ENCODE results near the gene PAQR4. TPM values are rescaled to one million over a fixed set of nuclear protein-coding genes. Genes with fewer than 3 reads are reported as not detected.
A peak's percentile ranks its signal among the peaks of the same experiment; 100 is the strongest.

Gene PAQR4
- total RNA-seq, 1 donor from 2014 or later: 7.4 TPM

DNA sequence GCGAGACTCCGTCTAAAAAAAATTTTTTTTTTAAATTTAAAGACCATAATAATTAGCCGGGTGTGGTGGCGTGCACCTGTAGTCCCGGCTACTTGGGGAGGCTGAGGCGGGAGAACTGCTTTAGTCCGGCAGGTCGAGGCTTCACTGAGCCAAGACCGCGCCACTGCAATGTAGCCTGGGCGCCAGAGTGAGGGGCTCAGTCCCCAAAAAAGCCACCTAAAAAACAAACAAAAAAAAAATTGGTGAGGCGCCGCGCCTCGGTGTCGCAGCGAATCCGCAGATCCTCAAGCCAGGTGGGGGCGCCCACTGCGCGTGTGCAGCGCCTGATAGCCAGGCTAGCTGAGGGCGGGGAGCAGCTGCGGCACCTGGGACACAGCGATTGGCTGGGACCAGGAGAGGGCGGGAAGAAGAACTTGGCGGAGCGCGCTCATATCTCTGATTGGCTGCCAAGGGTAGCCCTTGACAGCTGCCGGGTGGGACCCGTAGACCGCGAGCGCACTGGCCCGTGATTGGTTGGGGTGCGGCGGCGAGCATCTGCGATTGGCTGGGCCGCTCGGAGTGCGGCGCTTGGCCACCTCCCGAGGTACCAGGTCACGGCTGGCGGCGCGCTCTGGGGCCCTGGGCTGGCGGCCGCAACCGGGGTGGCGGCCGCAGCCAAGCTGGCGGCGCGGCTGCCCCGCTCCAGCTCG is 34.6 kb downstream of the PAQR4 start:
- Histone ChIP-seq H3K9me3 (no peaks in the 10 kb centered on the region), H3K4me3 (no peak overlapping the region), H3K27ac (no peak overlapping the region), H3K4me1 (peaks cover 18% of the 10 kb centered on the region), H3K27me3 (peaks cover 13% of the 10 kb centered on the region), H3K36me3 (no peaks in the 10 kb centered on the region)
- ATAC-seq (peak; percentile 97), DNase-seq (peak; percentile 98)
- TF ChIP-seq, protein P1, sequence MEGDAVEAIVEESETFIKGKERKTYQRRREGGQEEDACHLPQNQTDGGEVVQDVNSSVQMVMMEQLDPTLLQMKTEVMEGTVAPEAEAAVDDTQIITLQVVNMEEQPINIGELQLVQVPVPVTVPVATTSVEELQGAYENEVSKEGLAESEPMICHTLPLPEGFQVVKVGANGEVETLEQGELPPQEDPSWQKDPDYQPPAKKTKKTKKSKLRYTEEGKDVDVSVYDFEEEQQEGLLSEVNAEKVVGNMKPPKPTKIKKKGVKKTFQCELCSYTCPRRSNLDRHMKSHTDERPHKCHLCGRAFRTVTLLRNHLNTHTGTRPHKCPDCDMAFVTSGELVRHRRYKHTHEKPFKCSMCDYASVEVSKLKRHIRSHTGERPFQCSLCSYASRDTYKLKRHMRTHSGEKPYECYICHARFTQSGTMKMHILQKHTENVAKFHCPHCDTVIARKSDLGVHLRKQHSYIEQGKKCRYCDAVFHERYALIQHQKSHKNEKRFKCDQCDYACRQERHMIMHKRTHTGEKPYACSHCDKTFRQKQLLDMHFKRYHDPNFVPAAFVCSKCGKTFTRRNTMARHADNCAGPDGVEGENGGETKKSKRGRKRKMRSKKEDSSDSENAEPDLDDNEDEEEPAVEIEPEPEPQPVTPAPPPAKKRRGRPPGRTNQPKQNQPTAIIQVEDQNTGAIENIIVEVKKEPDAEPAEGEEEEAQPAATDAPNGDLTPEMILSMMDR (IDR thresholded peaks at IDR 0.05): peak; percentile 56
- intact Hi-C loops (cut with DNase I): no loop called here

DNA sequence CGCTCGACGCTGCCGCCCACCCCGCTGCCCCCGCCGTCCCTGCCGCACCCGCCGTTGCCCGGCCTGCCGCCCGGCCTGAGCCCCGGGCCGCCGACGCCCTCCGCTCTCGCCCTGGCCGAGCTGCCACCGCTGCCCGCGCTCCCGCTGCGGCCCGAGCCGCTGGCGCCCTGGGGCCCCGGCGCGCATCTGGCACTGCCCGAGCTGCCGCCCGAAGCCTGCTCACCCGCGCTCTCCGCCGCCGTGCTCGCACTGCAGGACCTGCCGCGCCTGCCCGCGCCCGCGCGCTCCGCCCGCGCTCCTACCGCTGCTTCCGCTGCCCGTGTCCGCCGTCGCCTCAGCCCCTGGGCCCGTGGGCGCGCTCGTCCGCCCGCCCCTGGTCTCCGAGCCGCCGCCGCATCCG is 35.2 kb downstream of the PAQR4 start:
- Histone ChIP-seq H3K4me1 (peaks cover 19% of the 10 kb centered on the region), H3K27ac (no peak overlapping the region), H3K36me3 (no peaks in the 10 kb centered on the region), H3K4me3 (no peak overlapping the region), H3K27me3 (peaks cover 15% of the 10 kb centered on the region), H3K9me3 (no peaks in the 10 kb centered on the region)
- no peak for DNase-seq
- ATAC-seq: no peak
- intact Hi-C loops (cut with DNase I): no loop called here
- TF ChIP-seq, protein P1 (IDR thresholded peaks at IDR 0.05): no peak

GRCh38 chr16:3004781-3005284 is 35.7 kb downstream of the PAQR4 start:
- H3K9me3 ChIP-seq: no peaks in the 10 kb centered on the region
- H3K4me3 ChIP-seq: peak overlapping the region; percentile 37
- TF ChIP-seq, protein P1 (IDR thresholded peaks at IDR 0.05): no peak
- DNase-seq (peak; percentile 83), ATAC-seq (peak; percentile 6)
- intact Hi-C loops (cut with DNase I): no loop called here
- H3K27ac ChIP-seq: peak overlapping the region; percentile 60
- no peaks in the 10 kb centered on the region for H3K36me3 ChIP-seq
- H3K27me3 ChIP-seq: peaks cover 20% of the 10 kb centered on the region
- peaks cover 19% of the 10 kb centered on the region for H3K4me1 ChIP-seq

- ATAC-seq (no peak), DNase-seq (no peak)
- Histone ChIP-seq H3K36me3 (no peaks in the 10 kb centered on the region), H3K27ac (peak overlapping the region; percentile 45), H3K4me1 (peaks cover 22% of the 10 kb centered on the region), H3K9me3 (no peaks in the 10 kb centered on the region), H3K27me3 (peaks cover 27% of the 10 kb centered on the region), H3K4me3 (no peak overlapping the region)
- intact Hi-C loops (cut with DNase I): no loop called here
- TF ChIP-seq, protein P1 (IDR thresholded peaks at IDR 0.05): no peak
Observed at GRCh38 chr16:3007059-3007956, 38.2 kb downstream of the PAQR4 start.

DNA sequence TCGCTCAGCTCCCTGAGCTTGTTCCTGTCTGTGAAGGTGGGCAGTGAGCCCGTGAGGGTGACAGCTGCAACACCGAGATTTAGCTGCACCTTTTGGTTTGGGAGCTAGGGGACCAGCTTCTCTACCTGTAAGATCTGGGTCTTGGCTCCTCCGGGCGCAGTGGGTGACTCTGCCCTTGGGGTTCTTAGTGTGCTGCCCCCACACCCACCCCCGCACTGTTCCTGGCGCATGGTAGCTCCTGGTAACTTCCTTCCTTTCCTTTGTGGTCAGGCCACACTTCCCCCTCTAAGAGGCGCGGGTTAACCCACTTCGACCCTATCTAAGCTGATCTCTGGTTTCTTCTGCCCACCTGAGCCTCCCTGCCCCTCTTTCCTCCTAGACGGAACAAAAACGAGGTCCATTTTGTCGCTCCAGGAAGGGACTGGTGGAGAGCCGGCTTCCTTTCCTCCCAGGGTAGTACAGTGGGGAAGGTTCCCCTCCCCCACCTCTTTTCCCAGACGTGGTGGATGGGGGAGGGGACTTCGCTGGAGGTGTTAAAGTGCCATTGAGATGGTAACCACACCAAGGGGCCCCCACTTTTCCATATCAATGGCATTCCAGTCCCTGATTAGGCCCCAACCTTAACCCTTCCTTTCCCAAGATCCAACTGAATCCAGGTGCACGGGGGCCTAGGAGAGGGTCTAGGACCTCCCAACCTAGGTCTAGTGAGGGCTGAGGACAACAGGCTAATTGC is 39.0 kb downstream of the PAQR4 start:
- Histone ChIP-seq H3K27me3 (peaks cover 27% of the 10 kb centered on the region), H3K36me3 (no peaks in the 10 kb centered on the region), H3K9me3 (no peaks in the 10 kb centered on the region), H3K4me1 (peaks cover 22% of the 10 kb centered on the region), H3K27ac (peak overlapping the region; percentile 45), H3K4me3 (no peak overlapping the region)
- TF ChIP-seq, protein P1 (IDR thresholded peaks at IDR 0.05): no peak
- ATAC-seq (no peak), DNase-seq (peak; percentile 84)
- intact Hi-C loops (cut with DNase I): no loop called here

Data from upper lobe of right lung (tissue), 1 donor.